H1 (cell line): Measurements from ENCODE around the gene SCGB1A1.

Experiments
- CHD2 ChIP-seq: IDR thresholded peaks from 2 replicates; pipeline ENCODE4 v1.6.1; 2012; ENCODE audit warnings: low read length, improper control_type of control experiment
- CREB1 ChIP-seq: IDR thresholded peaks from 2 replicates; pipeline ENCODE4 v1.6.1; 2012; ENCODE audit warnings: inconsistent platforms
- EZH2 ChIP-seq: fragments of 200-600 bp; sonication (generic); IDR thresholded peaks from 2 replicates; pipeline ENCODE4 v1.7.1; 2012; ENCODE audit warnings: low read depth, mild to moderate bottlenecking, moderate library complexity, low read length, inconsistent platforms; ENCODE audit not compliant: severe bottlenecking
- GTF2F1 ChIP-seq: IDR thresholded peaks from 2 replicates; pipeline ENCODE4 v1.6.1; 2012; ENCODE audit warnings: low read depth, low read length, improper control_type of control experiment, borderline replicate concordance
- POLR2A ChIP-seq, 2 experiments: IDR thresholded peaks; 1 replicate in 1 of 2; 2 replicates in 1 of 2; pipeline ENCODE4 v1.6.1; 2011; ENCODE audit warnings: low read depth in 2 of 2, low read length in 2 of 2, mild to moderate bottlenecking in 2 of 2; ENCODE audit errors: control extremely low read depth in 1 of 2
- POLR2AphosphoS5 ChIP-seq: IDR thresholded peaks from 2 replicates; pipeline ENCODE4 v1.6.1; 2011; ENCODE audit warnings: low read depth, low read length
- RAD21 ChIP-seq, 2 experiments: IDR thresholded peaks in 1 of 2; conservative IDR thresholded peaks in 1 of 2; 2 replicates each; pipeline ENCODE4 v1.6.1; 2011; ENCODE audit warnings: low read depth in 2 of 2, low read length in 2 of 2, improper control_type of control experiment in 1 of 2, inconsistent platforms in 1 of 2, mild to moderate bottlenecking in 1 of 2, moderate library complexity in 1 of 2
- SP1 ChIP-seq: IDR thresholded peaks from 2 replicates; pipeline ENCODE4 v1.6.1; 2011; ENCODE audit warnings: low read depth, low read length
- YY1 ChIP-seq: IDR thresholded peaks from 2 replicates; pipeline ENCODE4 v1.6.1; 2011; ENCODE audit warnings: low read depth, mild to moderate bottlenecking, low read length
- TF ChIP-seq, protein P1 (sequence below), 3 experiments: IDR thresholded peaks; 1 replicate in 2 of 3; 2 replicates in 1 of 3; pipeline versions ENCODE4 v1.5.1 to v1.6.1; 2011; ENCODE audit warnings: low read length in 3 of 3, mild to moderate bottlenecking in 3 of 3, inconsistent platforms in 2 of 3, low read depth in 1 of 3, moderate library complexity in 1 of 3; ENCODE audit not compliant: insufficient read depth in 1 of 3; ENCODE audit errors: control extremely low read depth in 1 of 3

DNA sequence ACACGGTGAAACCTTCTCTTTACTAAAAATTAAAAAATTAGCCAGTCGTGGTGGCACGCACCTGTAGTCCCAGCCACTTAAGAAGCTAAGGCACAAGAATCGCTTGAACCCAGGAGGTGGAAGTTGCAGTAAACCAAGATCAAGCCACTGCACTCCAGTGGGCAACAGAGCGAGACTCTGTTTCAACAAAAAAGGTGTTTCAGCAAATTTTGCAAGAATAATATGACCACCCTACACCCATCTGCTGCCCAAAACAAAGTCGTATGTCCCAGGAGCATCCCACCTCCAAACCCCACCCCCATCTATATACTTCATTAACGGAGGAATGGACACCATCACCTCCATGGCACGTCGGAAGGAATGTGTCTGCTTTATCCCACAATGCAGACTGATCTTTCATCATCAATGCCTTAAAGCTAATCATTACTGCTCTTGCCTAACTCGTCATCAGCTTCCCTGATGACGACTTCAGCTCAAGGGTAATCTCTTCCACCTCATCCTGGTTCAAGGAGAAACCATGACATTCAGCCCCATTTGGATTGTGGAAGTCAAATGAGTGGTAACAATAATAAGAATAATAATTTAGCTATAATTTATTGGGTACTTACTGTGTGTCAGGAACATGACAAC lies 34.1 kb downstream of the SCGB1A1 start:
- TF ChIP-seq YY1 (no peak), SP1 (no peak), POLR2AphosphoS5 (no peak), EZH2 (no peak), CREB1 (no peak), GTF2F1 (no peak), RAD21 (IDR thresholded peaks at IDR 0.05 in 1 of 2, conservative IDR thresholded peaks at IDR 0.05 in 1 of 2; ENCODE audit: low read depth in 2 of 2, low read length in 2 of 2) (no peak), CHD2 (no peak), POLR2A (IDR thresholded peaks at IDR 0.05; ENCODE audit: control extremely low read depth in 1 of 2, low read depth in 2 of 2, low read length in 2 of 2) (no peak)
- TF ChIP-seq, protein P1, sequence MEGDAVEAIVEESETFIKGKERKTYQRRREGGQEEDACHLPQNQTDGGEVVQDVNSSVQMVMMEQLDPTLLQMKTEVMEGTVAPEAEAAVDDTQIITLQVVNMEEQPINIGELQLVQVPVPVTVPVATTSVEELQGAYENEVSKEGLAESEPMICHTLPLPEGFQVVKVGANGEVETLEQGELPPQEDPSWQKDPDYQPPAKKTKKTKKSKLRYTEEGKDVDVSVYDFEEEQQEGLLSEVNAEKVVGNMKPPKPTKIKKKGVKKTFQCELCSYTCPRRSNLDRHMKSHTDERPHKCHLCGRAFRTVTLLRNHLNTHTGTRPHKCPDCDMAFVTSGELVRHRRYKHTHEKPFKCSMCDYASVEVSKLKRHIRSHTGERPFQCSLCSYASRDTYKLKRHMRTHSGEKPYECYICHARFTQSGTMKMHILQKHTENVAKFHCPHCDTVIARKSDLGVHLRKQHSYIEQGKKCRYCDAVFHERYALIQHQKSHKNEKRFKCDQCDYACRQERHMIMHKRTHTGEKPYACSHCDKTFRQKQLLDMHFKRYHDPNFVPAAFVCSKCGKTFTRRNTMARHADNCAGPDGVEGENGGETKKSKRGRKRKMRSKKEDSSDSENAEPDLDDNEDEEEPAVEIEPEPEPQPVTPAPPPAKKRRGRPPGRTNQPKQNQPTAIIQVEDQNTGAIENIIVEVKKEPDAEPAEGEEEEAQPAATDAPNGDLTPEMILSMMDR (IDR thresholded peaks at IDR 0.05; ENCODE audit: control extremely low read depth in 1 of 3, insufficient read depth in 1 of 3, low read depth in 1 of 3, low read length in 3 of 3) = no peak
